ENCODE measurements around the gene GH2.

GH2 gene

DNA sequence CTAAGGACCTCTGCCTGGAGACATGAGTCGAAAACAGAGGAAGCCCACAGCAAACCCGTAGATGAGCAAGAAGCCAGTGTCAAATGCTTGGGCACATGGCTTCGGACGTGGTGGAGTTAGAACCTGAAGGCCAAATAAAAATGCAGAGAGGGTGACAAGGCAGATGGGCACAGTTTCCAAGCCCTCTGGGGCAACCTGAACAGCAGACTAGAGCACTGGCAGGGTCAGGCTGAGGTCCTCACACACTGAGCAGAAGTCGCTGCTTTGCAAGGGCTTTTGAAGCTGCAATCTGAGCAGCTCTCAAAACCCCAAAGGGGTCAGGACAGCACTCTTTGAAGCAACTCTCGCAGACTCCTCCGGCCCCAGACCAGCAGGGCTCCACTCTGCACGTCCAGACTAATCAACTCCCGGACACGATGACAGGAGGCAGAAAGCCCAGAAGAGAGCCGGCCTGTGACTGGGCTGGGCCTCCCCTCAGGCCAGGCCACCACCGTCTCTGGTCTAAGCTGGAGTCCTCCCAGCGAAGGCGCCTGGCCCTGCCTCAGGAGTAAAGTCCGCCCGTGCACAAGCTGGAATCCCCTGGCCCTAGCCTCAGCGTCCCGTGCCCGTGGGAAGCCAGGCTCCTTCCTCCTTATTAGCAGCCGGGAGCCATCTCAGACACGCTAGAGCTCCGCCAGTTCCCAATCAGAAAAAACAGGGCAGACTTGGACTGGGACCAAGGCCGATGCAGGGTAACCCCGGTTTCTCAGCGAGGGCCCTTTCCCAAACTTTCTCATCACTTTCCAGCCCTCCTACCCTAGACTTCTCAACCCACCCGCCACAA, 40.2 kb downstream of the GH2 start:
- no peak for DNase-seq (ENCODE audit: low read depth, low spot score)

DNA sequence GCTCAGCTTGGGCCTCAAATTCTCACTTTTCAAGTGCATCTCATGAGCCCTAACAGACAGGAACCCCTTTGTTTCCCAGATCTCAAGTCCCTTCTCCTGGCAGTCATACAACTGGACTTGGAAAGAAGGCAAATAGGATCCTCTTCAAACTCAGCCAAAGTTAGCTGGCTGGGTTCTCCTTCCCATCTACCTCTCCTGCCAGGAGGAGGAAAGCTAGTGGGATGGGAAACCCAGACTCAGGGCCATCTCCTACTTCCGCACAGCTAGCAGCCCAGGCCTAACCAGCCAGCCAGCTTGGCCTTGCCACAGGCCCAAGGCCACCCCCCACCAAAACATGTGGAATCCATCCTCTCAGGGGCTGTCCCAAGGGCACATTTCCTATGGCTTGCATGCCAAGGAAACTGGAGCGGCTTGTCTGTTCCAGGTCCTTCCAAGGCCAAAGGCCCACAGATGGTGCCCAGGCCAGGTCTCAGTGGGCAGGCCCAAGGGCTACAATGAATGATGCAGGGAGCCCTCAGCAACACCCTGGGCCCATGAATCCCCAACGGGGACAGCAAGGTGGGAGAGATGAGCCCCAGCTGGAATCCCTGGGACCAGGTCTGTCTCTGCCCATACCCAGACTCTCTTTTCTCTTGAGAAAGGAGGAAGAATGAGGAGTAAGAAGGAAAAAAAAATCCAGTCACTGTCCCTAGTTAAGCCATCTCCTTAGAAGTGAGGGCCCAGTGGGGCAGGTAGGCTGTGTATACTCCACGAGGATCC, 41.0 kb downstream of the GH2 start:
- no peak for DNase-seq (ENCODE audit: low read depth, low spot score)

DNA sequence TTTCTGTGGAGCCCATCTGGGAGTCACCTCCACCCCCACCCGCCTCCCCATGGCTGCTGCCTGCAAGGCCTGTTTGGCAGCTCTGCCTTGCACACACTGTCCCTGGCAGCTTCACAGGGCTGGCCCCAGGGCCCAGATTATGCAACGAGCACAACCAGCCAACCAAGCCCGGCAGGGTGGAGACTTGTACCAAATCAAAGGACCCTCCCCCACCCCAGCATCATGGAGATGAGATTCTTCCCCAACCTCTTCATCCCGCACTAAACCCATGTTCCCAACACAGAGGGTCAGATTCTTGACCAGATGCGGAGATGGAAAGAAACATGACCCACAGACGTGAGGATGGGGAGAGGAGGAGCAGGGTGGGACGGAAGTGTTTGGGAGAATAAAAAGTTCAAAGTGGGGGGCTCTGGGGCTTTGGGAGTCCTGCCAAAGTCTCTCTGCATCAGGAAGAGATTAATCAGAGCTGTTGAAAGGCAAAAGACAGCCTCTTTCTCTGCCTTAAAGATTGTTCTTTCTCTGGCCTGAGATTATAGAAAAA, 43.0 kb downstream of the GH2 start:
- no peak for DNase-seq (ENCODE audit: low read depth, low spot score)

DNA sequence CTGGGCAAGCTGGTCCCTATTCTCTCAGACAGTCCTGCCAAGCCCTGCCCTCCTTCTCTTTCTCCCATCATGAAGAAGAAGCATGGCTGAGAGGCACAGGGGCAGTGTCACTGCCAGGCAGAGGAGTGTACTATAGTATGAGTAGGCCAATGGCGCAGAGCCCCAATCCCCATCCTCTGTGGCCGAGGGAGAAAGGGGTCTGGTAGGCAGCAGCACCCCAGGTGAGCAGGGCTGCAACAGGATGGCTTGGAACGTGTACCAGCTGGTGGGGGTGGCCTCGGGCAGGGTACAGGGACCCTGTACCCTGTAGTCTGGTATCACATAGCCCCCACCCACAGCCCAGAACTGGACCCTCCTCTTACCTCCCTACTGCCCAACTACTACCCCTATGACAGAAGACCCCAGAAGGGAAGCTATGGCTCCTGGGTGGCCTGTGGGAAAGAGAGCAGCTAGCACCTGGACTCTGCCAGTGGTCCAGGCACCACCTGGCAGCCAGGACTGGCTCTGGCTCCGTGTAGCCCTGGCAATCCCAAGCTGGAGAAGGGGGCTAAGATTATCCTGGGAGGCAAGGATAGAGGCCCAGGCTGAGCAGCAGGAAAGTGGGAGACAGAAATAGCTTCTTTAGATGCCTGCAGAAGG, 43.7 kb downstream of the GH2 start:
- DNase-seq (ENCODE audit: low read depth, low spot score) = no peak

GRCh38 chr17:63837480-63837879, 44.3 kb downstream of the GH2 start:
- no peak for DNase-seq (ENCODE audit: low read depth, low spot score)

- no peak for DNase-seq (ENCODE audit: low read depth, low spot score)
Measured at GRCh38 chr17:63836811-63837210, 44.9 kb downstream of the GH2 start.

DNA sequence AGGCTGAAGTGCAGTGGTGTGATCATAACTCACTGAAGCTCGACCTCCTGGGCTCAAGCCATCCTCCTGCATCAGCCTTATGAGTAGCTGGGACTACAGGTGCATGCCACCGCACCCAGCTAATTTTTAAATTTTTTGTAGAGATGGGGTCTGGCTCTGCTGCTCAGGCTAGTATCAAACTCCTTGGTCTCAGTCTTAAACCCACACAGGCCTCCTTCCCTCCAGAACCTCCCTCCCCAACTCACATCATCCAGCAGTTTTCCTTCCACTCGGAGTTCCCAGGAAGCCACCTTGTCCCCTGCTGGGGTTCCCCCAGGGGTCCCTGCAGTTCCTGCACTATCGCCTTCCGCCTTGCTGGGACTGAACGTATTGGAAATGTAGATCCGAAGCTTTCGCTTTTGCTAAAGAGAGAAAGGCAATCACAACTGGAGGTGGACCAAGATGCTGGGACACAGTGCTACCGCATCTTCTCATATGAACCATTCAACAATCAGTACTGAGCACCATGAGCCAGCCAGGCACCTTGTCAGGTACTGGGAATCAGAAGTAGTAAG, 46.5 kb downstream of the GH2 start:
- DNase-seq (ENCODE audit: low read depth, low spot score) = no peak

GRCh38 chr17:63834431-63835166, 47.1 kb downstream of the GH2 start:
- no peak for DNase-seq (ENCODE audit: low read depth, low spot score)

GRCh38 chr17:63833741-63834373, 47.9 kb downstream of the GH2 start:
- DNase-seq (ENCODE audit: low read depth, low spot score) = no peak

GRCh38 chr17:63833026-63833740, 48.6 kb downstream of the GH2 start:
- DNase-seq (ENCODE audit: low read depth, low spot score) = no peak

DNA sequence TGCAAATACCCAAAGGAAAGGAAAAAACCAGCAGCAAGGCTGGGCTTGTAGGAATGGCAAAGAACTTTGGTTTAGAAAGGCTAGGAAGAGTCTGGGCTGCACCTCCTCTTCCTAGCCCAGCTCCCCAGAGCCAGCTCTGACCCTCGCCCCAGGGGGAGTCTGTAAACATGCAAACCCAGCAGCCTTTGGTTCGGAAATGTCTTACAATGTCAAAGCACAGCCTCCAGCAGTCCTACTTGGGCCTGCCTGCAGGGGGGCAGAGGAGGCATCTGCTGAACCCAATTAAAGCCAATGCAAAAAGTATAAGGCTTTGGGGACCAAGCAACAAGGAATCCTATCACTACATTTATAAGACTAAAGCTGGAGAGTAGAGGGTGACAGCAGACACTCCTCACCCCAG, 49.3 kb downstream of the GH2 start:
- no peak for DNase-seq (ENCODE audit: low read depth, low spot score)

DNA sequence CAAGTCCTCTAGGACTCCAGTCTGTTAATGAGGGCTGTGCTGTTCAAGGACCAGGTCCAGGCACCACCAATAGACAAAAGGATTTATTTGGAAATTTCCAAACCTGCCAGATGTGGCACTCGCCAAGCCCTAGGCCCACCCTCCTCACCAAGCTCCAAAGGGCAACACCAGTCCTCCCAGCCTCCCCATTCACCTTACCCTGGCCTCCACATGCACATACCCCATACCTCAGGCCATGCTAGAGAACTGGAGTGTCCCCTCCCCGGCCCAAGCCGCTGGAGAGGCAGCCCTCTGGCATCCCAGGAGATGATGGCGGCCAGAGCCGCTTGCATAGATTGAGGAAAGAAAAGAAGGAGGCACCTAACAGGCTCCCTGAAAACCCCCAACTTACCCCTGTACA, 49.7 kb downstream of the GH2 start:
- DNase-seq (ENCODE audit: low read depth, low spot score) = no peak

GRCh38 chr17:63831505-63831904, 50.2 kb downstream of the GH2 start:
- DNase-seq (ENCODE audit: low read depth, low spot score) = no peak

DNA sequence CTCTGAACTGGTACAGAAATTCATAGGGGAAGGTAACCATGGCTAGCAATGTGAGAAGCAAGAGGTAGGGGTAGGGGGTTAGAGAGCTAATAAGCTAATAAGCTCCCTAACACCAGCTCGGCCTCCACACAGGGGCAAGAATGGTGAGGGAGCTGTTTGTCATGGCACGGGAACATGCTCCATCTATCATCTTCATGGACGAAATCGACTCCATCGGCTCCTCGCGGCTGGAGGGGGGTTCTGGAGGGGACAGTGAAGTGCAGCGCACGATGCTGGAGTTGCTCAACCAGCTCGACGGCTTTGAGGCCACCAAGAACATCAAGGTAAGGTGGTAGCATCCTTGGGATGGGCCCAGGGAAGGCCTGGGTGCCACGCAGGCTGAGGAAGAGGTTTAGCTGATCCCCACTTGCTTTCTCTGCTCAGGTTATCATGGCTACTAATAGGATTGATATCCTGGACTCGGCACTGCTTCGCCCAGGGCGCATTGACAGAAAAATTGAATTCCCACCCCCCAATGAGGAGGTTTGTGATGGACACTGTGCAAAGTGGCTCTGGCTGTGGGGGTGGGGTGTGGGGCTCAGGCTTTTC, 50.7 kb downstream of the GH2 start:
- no peak for DNase-seq (ENCODE audit: low read depth, low spot score)

DNA sequence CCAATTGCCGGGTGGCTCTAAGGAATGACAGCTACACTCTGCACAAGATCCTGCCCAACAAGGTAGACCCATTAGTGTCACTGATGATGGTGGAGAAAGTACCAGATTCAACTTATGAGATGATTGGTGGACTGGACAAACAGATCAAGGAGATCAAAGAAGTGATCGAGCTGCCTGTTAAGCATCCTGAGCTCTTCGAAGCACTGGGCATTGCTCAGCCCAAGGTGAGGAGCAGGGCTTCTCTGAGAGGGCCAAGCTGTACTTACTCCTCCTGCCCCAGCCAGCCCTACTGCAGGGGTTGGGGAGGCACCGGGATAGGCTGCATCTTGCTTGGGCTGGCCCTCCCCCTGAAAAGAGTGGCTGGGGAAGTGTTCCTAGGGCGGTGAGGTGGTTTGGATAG, 51.5 kb downstream of the GH2 start:
- DNase-seq (ENCODE audit: low read depth, low spot score) = no peak
